HepG2 (cell line): ENCODE data around the gene ELF1. TPM values are rescaled to one million over a fixed set of nuclear protein-coding genes. Genes with fewer than 3 reads are reported as not detected.

Experiments
- CREB1 ChIP-seq, 2 experiments: fragments of 450-650 bp in 1 of 2; IDR thresholded peaks; 2 replicates each; pipeline ENCODE4 v1.6.1; 2016 to 2017; ENCODE audit warnings: control low read depth in 1 of 2, mild to moderate bottlenecking in 1 of 2, missing compliant biosample characterization in 1 of 2, missing genetic modification characterization in 1 of 2
- ELF1 ChIP-seq: sonication (generic); formaldehyde crosslinking; IDR thresholded peaks from 2 replicates; pipeline ENCODE4 v1.4.0; 2020; ENCODE audit warnings: missing genetic modification reagents
- EP300 ChIP-seq, 3 experiments: sonication (generic) in 1 of 3; formaldehyde crosslinking in 1 of 3; IDR thresholded peaks; 2 replicates each; pipeline versions ENCODE4 v1.5.1 to v1.6.1; 2011 to 2020; ENCODE audit warnings: low read depth in 2 of 3, low read length in 2 of 3, borderline replicate concordance in 1 of 3, improper control_type of control experiment in 1 of 3, mild to moderate bottlenecking in 1 of 3, missing genetic modification reagents in 1 of 3, moderate library complexity in 1 of 3
- GZF1 ChIP-seq: sonication (generic); formaldehyde crosslinking; IDR thresholded peaks from 2 replicates; pipeline ENCODE4 v1.5.1; 2020; ENCODE audit warnings: mild to moderate bottlenecking, missing genetic modification reagents
- HIVEP1 ChIP-seq: sonication (generic); formaldehyde crosslinking; IDR thresholded peaks from 2 replicates; pipeline ENCODE4 v1.4.0; 2020; ENCODE audit warnings: mild to moderate bottlenecking, missing genetic modification reagents
- HMG20B ChIP-seq: conservative IDR thresholded peaks from 2 replicates; pipeline ENCODE4 v1.6.1; 2016; ENCODE audit warnings: missing genetic modification reagents, missing compliant biosample characterization
- MZF1 ChIP-seq: sonication (generic); formaldehyde crosslinking; IDR thresholded peaks from 2 replicates; pipeline ENCODE4 v1.8.1; 2023; ENCODE audit warnings: mild to moderate bottlenecking, missing genetic modification reagents, borderline replicate concordance
- PRDM15 ChIP-seq: sonication (generic); formaldehyde crosslinking; IDR thresholded peaks from 2 replicates; pipeline ENCODE4 v1.4.0; 2020; ENCODE audit warnings: missing genetic modification reagents
- SOX5 ChIP-seq: IDR thresholded peaks from 2 replicates; pipeline ENCODE4 v1.6.1; 2016; ENCODE audit warnings: borderline replicate concordance
- ZFAT ChIP-seq: sonication (generic); formaldehyde crosslinking; conservative IDR thresholded peaks from 2 replicates; pipeline ENCODE4 v1.8.1; 2023; ENCODE audit warnings: missing genetic modification reagents, inconsistent platforms
- ZNF512B ChIP-seq: sonication (generic); formaldehyde crosslinking; IDR thresholded peaks from 2 replicates; pipeline ENCODE4 v1.5.1; 2020; ENCODE audit warnings: missing genetic modification reagents, mild to moderate bottlenecking, borderline replicate concordance
- ZNF547 ChIP-seq: sonication (generic); formaldehyde crosslinking; IDR thresholded peaks from 2 replicates; pipeline ENCODE4 v1.5.1; 2020; ENCODE audit warnings: mild to moderate bottlenecking, missing genetic modification reagents
- ZNF570 ChIP-seq: sonication (generic); formaldehyde crosslinking; IDR thresholded peaks from 2 replicates; pipeline ENCODE4 v1.4.0; 2020; ENCODE audit warnings: mild to moderate bottlenecking, missing genetic modification reagents, borderline replicate concordance
- polyA plus RNA-seq, 8 experiments: library from polyadenylated mRNA; depleted of rRNA in 3 of 8; stranded (reverse) in 7 of 8; unstranded in 1 of 8; fragments of >200 nt; fragmentation: Illumina TruSeq in 4 of 8; extraction: Trizol in 4 of 8; gene quantifications; 2 replicates each; pipeline versions ENCODE4 v1.2.1 to v1.2.3, GENCODE V29; 2011 to 2016; ENCODE audit warnings: low read depth in 4 of 8, missing spikeins in 1 of 8, mixed read lengths in 1 of 8; ENCODE audit not compliant: insufficient read depth in 1 of 8
- total RNA-seq, 5 experiments: library from RNA; depleted of rRNA; stranded (reverse); fragments of >200 nt; fragmentation: Illumina TruSeq; extraction: Trizol; gene quantifications; 2 replicates each; pipeline ENCODE4 v1.2.3, GENCODE V29; 2016; ENCODE audit warnings: low read depth in 1 of 5
- TF ChIP-seq, protein P1 (sequence below): sonication (generic); formaldehyde crosslinking; IDR thresholded peaks from 2 replicates; pipeline ENCODE4 v1.9.0; 2021; ENCODE audit warnings: missing genetic modification reagents, mild to moderate bottlenecking, borderline replicate concordance
- TF ChIP-seq, protein P2 (sequence below): sonication (generic); formaldehyde crosslinking; IDR thresholded peaks from 2 replicates; pipeline ENCODE4 v1.4.0; 2020; ENCODE audit warnings: missing genetic modification reagents

The ELF1 gene
- total and polyA plus RNA-seq, 2 of the 13 experiments (the other 11 are each of a cell fraction or from before 2014, with no cell fraction given), result 24.6 to 71.5 TPM

- TF ChIP-seq CREB1 (IDR thresholded peaks at IDR 0.05), result no peak
- peak; percentile 52; the same call in 1 of the 2 replicates for TF ChIP-seq CREB1 (CRISPR knock-in tag; IDR thresholded peaks at IDR 0.05)
- TF ChIP-seq ZNF547 (CRISPR knock-in tag), result no peak
- peak; percentile 59; the same call in 1 of the 2 replicates for TF ChIP-seq SOX5 (CRISPR knock-in tag)
- TF ChIP-seq HIVEP1 (CRISPR knock-in tag), result no peak
- no peak for TF ChIP-seq MZF1 (CRISPR knock-in tag)
- no peak for TF ChIP-seq HMG20B (CRISPR knock-in tag)
- no peak for TF ChIP-seq ELF1 (CRISPR knock-in tag)
- TF ChIP-seq, protein P1, sequence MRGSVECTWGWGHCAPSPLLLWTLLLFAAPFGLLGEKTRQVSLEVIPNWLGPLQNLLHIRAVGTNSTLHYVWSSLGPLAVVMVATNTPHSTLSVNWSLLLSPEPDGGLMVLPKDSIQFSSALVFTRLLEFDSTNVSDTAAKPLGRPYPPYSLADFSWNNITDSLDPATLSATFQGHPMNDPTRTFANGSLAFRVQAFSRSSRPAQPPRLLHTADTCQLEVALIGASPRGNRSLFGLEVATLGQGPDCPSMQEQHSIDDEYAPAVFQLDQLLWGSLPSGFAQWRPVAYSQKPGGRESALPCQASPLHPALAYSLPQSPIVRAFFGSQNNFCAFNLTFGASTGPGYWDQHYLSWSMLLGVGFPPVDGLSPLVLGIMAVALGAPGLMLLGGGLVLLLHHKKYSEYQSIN (CRISPR knock-in tag), result no peak
- no peak for TF ChIP-seq ZNF570
- TF ChIP-seq EP300 (IDR thresholded peaks at IDR 0.05; ENCODE audit: low read depth in 2 of 2, low read length in 2 of 2), result peak in 1 of 2 experiments; percentile 59; a peak in 2 of 4 replicates
- 0 out of 2 replicates have a peak, but pooled peaks have one; percentile 28 for TF ChIP-seq EP300 (CRISPR knock-in tag; IDR thresholded peaks at IDR 0.05; ENCODE audit: borderline replicate concordance)
- no peak for TF ChIP-seq GZF1 (CRISPR knock-in tag)
- TF ChIP-seq PRDM15, result no peak
- no peak for TF ChIP-seq ZNF512B (CRISPR knock-in tag)
- TF ChIP-seq, protein P2, sequence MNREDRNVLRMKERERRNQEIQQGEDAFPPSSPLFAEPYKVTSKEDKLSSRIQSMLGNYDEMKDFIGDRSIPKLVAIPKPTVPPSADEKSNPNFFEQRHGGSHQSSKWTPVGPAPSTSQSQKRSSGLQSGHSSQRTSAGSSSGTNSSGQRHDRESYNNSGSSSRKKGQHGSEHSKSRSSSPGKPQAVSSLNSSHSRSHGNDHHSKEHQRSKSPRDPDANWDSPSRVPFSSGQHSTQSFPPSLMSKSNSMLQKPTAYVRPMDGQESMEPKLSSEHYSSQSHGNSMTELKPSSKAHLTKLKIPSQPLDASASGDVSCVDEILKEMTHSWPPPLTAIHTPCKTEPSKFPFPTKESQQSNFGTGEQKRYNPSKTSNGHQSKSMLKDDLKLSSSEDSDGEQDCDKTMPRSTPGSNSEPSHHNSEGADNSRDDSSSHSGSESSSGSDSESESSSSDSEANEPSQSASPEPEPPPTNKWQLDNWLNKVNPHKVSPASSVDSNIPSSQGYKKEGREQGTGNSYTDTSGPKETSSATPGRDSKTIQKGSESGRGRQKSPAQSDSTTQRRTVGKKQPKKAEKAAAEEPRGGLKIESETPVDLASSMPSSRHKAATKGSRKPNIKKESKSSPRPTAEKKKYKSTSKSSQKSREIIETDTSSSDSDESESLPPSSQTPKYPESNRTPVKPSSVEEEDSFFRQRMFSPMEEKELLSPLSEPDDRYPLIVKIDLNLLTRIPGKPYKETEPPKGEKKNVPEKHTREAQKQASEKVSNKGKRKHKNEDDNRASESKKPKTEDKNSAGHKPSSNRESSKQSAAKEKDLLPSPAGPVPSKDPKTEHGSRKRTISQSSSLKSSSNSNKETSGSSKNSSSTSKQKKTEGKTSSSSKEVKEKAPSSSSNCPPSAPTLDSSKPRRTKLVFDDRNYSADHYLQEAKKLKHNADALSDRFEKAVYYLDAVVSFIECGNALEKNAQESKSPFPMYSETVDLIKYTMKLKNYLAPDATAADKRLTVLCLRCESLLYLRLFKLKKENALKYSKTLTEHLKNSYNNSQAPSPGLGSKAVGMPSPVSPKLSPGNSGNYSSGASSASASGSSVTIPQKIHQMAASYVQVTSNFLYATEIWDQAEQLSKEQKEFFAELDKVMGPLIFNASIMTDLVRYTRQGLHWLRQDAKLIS, result no peak
- no peak for TF ChIP-seq ZFAT (CRISPR knock-in tag)
These were observed 123.6 kb downstream of the ELF1 start (continued) for GRCh38 chr13:40895227-40896184.
